ENCODE results near the gene C15orf40. TPM values are rescaled to one million over a fixed set of nuclear protein-coding genes. Genes with fewer than 3 reads are reported as not detected.
"Not testable (repeated sequence)": the region's sequence is repeated elsewhere in the genome, so short reads cannot be mapped to it uniquely, and the experiment has no call there.

The C15orf40 gene
- total RNA-seq, 2 experiments from 2014 or later = 25.2 to 31.0 TPM

DNA sequence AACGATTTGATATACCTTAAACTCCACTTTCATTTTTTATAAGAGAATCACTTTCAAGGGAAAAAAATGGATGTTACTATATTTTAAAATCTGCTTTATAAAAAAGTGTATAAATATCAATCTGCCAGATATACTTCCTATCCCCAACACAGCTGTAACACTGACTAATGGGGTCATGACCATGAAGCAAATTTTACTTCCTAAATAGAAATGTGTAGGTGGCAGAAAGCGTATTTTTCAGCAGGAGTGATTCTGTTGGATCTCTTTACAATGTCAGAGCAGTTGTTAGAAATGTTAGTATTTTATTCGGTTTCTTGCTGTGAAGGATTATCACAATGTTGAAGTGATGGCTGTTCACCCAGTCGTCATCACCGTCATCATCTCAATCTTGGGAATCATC lies 5.5 kb upstream of the C15orf40 start:
- Mint-ChIP-seq H3K9me3 (ENCODE audit: insufficient read depth) (no peaks in the 10 kb centered on the region), H3K4me1 (ENCODE audit: low read depth) (peaks cover 27% of the 10 kb centered on the region), H3K27ac (no peak overlapping the region), H3K27me3 (ENCODE audit: low read depth) (no peaks in the 10 kb centered on the region), H3K36me3 (ENCODE audit: low read depth) (peaks cover 33% of the 10 kb centered on the region), H3K4me3 (no peak overlapping the region)
- ATAC-seq (no peak), DNase-seq (no peak)
- ChIA-PET CTCF (no interaction called here), POLR2A (no interaction called here)

DNA sequence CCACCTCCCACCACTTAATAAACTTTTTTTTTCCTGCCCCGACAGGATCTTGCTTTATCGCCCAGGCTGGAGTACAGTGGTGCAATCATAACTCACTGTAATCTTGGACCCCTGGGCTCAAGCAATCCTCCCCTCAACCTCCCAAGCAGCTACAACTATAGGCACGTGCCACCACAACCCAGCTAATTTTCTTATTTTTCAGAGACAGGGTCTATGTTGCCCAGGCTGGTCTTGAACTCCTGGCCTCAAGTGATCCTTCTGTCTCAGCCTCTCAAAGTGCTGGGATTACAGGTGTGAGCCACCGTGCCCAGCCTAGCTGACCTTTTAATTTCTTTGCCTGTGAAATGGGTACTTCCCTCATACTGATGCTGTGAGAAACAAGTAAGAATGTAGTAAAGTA lies 3.9 kb upstream of the C15orf40 start:
- H3K36me3 Mint-ChIP-seq (ENCODE audit: low read depth) = peaks cover 26% of the 10 kb centered on the region
- peaks cover 37% of the 10 kb centered on the region for H3K4me1 Mint-ChIP-seq (ENCODE audit: low read depth)
- no peaks in the 10 kb centered on the region for H3K9me3 Mint-ChIP-seq (ENCODE audit: insufficient read depth)
- no peak for ATAC-seq
- no peak overlapping the region for H3K4me3 Mint-ChIP-seq
- H3K27me3 Mint-ChIP-seq (ENCODE audit: low read depth) = no peaks in the 10 kb centered on the region
- ChIA-PET POLR2A (no interaction called here), CTCF (no interaction called here)
- no peak for DNase-seq
- H3K27ac Mint-ChIP-seq = no peak overlapping the region

DNA sequence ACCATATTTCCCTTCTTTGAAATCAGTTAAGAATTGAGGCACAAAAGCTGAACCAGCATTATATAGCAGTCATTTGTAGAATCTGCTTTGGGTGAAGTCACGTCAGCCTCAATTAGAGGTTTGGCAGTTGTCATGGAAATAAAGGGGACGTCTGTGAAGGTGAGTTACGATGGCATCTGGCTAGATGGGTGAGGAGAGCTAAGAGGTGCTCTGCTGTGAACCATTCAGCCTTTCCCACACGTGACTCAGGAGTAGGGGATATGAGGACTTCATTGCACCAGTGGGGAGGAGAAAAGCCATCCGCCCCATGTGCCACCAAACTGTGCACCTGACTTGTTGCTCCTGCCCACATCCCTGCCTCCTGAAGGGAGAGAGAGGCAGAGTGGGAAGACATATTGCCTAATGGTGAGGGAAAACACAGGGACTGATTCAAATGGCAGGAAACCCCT lies 2.8 kb upstream of the C15orf40 start:
- DNase-seq (no peak), ATAC-seq (no peak)
- Mint-ChIP-seq H3K27ac (peak overlapping the region; percentile 68), H3K4me3 (no peak overlapping the region), H3K9me3 (ENCODE audit: insufficient read depth) (no peaks in the 10 kb centered on the region), H3K4me1 (ENCODE audit: low read depth) (peaks cover 47% of the 10 kb centered on the region), H3K27me3 (ENCODE audit: low read depth) (no peaks in the 10 kb centered on the region), H3K36me3 (ENCODE audit: low read depth) (peaks cover 28% of the 10 kb centered on the region)
- ChIA-PET CTCF (interaction anchor here (0.7 to 2.6 kb wide), 3 partner anchors 14 to 366 kb away, joined by 3 to 8 read pairs (median 3); no protein-coding TSS in a partner anchor), POLR2A (interaction anchor here (0.8 kb wide), 1 partner anchor 151 kb away, joined by 3 read pairs; no protein-coding TSS in a partner anchor)

DNA sequence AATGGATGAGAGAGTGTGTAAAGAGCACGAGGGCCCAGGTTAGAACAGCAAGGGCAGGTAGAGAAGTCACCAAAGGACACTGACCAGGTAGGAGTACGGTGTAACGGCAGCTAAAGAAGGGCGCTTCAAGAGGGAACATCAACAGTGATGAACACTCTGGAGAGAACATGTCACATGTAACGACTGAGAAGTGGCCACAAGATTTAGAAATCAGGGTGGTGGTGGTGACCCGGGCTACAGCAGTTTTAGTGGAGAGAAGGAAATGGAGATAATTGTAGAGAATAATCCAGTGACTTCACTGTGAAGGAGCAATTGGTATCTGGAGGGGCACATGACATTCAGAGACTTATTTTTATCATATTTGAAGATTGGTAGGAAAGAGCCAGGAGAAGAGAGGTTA lies 1.2 kb upstream of the C15orf40 start:
- Mint-ChIP-seq H3K4me3 (peak overlapping the region; percentile 87), H3K27ac (peak overlapping the region; percentile 90), H3K36me3 (ENCODE audit: low read depth) (peaks cover 29% of the 10 kb centered on the region), H3K4me1 (ENCODE audit: low read depth) (peaks cover 50% of the 10 kb centered on the region), H3K9me3 (ENCODE audit: insufficient read depth) (no peaks in the 10 kb centered on the region), H3K27me3 (ENCODE audit: low read depth) (no peaks in the 10 kb centered on the region)
- ChIA-PET CTCF (interaction anchor here (0.9 to 4.8 kb wide), 3 partner anchors 11 to 163 kb away, joined by 3 to 36 read pairs (median 8); no protein-coding TSS in a partner anchor), POLR2A (interaction anchor here (1.1 to 3.0 kb wide), 3 partner anchors 54 to 202 kb away, joined by 4 to 20 read pairs (median 4); partner anchors contain the start of genes BTBD1 and WHAMM)
- ATAC-seq (no peak), DNase-seq (no peak)

DNA sequence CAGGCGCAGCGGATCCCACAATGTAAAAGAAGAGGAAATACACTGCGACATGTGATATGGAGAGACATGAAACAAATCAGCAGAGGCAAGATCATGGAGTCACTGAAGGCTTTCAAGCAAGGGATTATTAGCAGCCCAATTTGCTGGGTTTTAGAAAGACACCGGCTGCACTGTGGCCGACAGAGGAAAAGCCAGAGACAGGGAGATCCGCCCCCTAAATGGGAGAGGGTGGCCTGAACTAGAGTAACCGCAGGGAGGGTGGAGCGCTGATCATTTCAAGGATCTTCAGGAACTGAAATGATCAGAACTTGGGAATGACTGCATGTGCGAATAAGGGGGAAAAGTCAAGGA lies 612 bp upstream of the C15orf40 start:
- DNase-seq (no peak), ATAC-seq (no peak)
- Mint-ChIP-seq H3K36me3 (ENCODE audit: low read depth) (peaks cover 26% of the 10 kb centered on the region), H3K27me3 (ENCODE audit: low read depth) (no peaks in the 10 kb centered on the region), H3K9me3 (ENCODE audit: insufficient read depth) (no peaks in the 10 kb centered on the region), H3K4me1 (ENCODE audit: low read depth) (peaks cover 50% of the 10 kb centered on the region), H3K27ac (peak overlapping the region; percentile 90), H3K4me3 (peak overlapping the region; percentile 87)
- ChIA-PET POLR2A (interaction anchor here (0.5 to 3.0 kb wide), 8 partner anchors 9 to 472 kb away, joined by 3 to 20 read pairs (median 6); partner anchors contain the start of genes BTBD1, HDGFL3, RPS17 and WHAMM), CTCF (interaction anchor here (0.6 to 4.8 kb wide), 14 partner anchors 8 to 261 kb away, joined by 3 to 36 read pairs (median 6); partner anchors contain the start of genes BTBD1, HDGFL3 and RAMAC)

DNA sequence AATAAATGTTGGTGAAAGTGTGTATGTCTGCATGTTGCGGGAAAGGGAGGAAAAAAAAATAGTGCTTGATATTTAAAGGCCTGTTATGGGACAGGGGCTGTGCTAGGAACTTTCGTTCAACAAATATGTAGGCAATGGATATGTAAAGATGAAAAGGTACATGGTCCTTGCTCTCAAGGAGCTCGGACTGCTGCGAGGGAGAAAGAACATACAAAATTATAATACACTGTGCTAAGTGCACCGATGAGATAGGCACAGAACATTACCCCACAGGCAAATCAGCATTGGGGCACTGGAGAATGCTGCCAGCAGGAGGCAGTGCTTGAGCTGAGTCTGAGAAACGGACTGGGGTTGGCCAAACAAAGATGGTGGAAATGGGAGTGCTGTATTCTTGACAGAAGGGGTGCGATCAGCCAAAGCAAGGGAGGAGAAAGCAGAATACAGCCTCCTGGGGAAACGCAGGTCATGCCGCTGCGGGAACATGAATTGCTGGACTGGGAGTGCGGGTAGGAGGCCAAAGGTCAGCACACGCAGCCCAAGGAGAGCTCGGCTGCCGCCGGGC lies 649 bp downstream of the C15orf40 start:
- peak; percentile 89 for DNase-seq
- Mint-ChIP-seq H3K36me3 (ENCODE audit: low read depth) (peaks cover 20% of the 10 kb centered on the region), H3K4me3 (peak overlapping the region; percentile 87), H3K4me1 (ENCODE audit: low read depth) (peaks cover 50% of the 10 kb centered on the region), H3K27ac (peak overlapping the region; percentile 90), H3K27me3 (ENCODE audit: low read depth) (no peaks in the 10 kb centered on the region), H3K9me3 (ENCODE audit: insufficient read depth) (no peaks in the 10 kb centered on the region)
- ChIA-PET POLR2A (interaction anchor here (0.8 to 3.0 kb wide), 11 partner anchors 7 to 471 kb away, joined by 3 to 20 read pairs (median 6); partner anchors contain the start of genes BTBD1, HDGFL3, RAMAC and RPS17), CTCF (interaction anchor here (0.7 to 4.8 kb wide), 31 partner anchors 9 to 480 kb away, joined by 3 to 36 read pairs (median 4); partner anchors contain the start of genes BTBD1, HDGFL3 and RAMAC)
- peak; percentile 72 for ATAC-seq

DNA sequence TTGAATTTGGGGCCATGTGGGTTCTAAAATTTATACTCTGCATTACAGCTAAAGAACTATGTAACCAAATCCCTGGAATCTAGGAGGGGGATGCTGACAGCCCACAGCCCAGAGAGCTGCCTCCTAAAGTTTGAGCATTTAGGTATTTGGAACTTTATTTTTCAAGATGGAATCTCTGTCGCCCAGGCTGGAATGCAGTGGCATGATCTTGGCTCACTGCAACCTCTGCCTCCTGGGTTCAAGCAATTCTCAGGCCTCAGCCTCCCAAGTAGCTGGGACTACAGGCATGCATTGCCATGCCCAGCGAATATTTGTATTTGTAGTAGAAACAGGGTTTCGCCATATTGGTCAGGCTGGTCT lies 10.8 kb downstream of the C15orf40 start:
- H3K36me3 Mint-ChIP-seq (ENCODE audit: low read depth); H3K27me3 Mint-ChIP-seq (ENCODE audit: low read depth); POLR2A ChIA-PET; ATAC-seq; H3K4me1 Mint-ChIP-seq (ENCODE audit: low read depth); H3K9me3 Mint-ChIP-seq (ENCODE audit: insufficient read depth); H3K27ac Mint-ChIP-seq; DNase-seq; H3K4me3 Mint-ChIP-seq: not testable (repeated sequence)
- CTCF ChIA-PET = interaction anchor here (0.8 to 3.9 kb wide), 20 partner anchors 10 to 470 kb away, joined by 3 to 46 read pairs (median 4); partner anchors contain the start of genes C15orf40 and RAMAC

DNA sequence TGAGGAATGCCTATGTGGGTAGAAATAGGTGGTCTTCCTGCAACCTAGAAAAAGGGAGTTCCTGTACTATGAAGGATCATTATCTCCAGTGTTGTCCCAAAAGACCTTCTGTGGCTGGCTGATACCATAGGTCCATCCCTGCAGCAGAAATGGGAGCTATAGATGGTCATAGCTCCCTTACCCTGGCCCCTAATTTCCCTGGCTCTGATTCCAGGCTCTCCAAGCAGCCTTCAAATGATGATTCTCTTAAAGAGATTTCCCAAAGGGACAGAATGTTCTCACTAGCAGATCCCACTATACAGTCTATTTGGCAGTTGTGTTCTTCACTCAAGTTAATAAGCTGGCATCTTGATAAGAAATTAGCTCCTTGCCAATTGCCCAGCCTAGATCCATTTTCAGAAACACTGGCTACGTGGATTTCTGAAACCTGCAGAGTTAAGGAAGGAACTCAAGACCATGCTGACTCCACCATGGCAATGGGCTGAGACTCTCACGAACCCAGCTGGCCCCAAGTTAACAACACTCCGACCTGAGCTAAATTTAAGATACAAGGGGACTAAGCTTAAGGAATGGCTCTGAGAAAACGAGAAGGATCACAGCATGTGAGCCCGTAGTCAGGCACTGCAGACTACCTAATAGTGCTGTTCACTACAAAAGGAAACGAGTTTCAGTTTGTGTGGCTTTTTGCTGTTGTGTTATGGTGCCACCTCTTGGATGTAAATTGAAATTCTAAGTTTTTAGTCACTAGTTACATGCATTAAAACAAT lies 11.4 kb downstream of the C15orf40 start:
- CTCF ChIA-PET = interaction anchor here (0.6 to 3.9 kb wide), 29 partner anchors 10 to 469 kb away, joined by 3 to 46 read pairs (median 4); partner anchors contain the start of genes C15orf40 and RAMAC
- Mint-ChIP-seq H3K4me1 (ENCODE audit: low read depth) (peaks cover 8% of the 10 kb centered on the region), H3K9me3 (ENCODE audit: insufficient read depth) (no peaks in the 10 kb centered on the region), H3K27me3 (ENCODE audit: low read depth) (no peaks in the 10 kb centered on the region), H3K36me3 (ENCODE audit: low read depth) (peaks cover 4% of the 10 kb centered on the region), H3K27ac (peak overlapping the region; percentile 77), H3K4me3 (peak overlapping the region; percentile 64)
- ATAC-seq = peak; percentile 93
- POLR2A ChIA-PET = interaction anchor here (0.7 to 0.8 kb wide), 2 partner anchors 15 to 66 kb away, joined by 3 to 4 read pairs; no protein-coding TSS in a partner anchor
- DNase-seq = peak; percentile 63

DNA sequence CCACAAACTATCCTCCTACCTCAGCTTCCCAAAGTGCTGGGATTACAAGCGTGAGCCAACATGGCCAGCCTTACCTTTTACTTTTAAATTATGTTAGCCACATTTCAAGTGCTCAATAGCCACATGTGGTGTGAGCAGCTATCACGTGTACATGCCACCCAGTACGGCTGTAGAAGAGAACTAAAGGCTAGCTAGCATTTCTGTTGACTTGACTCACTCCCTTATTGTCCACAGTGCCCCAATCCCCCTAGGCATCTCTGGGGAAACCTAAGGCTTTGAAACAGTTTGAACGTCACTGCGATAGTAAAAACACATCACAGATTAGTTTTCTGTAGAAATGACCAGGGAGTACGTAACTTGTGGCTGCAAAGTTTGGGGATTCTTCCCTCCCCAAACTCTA lies 12.0 kb downstream of the C15orf40 start:
- no peaks in the 10 kb centered on the region for H3K36me3 Mint-ChIP-seq (ENCODE audit: low read depth)
- no peaks in the 10 kb centered on the region for H3K27me3 Mint-ChIP-seq (ENCODE audit: low read depth)
- POLR2A ChIA-PET = interaction anchor here (0.8 kb wide), 1 partner anchor 67 kb away, joined by 4 read pairs; no protein-coding TSS in a partner anchor
- no peaks in the 10 kb centered on the region for H3K9me3 Mint-ChIP-seq (ENCODE audit: insufficient read depth)
- H3K4me1 Mint-ChIP-seq (ENCODE audit: low read depth) = peaks cover 8% of the 10 kb centered on the region
- CTCF ChIA-PET = interaction anchor here (0.7 to 3.9 kb wide), 20 partner anchors 9 to 468 kb away, joined by 3 to 46 read pairs (median 4); partner anchors contain the start of genes C15orf40 and RAMAC
- H3K4me3 Mint-ChIP-seq = no peak overlapping the region
- ATAC-seq (no peak), DNase-seq (no peak)
- no peak overlapping the region for H3K27ac Mint-ChIP-seq

DNA sequence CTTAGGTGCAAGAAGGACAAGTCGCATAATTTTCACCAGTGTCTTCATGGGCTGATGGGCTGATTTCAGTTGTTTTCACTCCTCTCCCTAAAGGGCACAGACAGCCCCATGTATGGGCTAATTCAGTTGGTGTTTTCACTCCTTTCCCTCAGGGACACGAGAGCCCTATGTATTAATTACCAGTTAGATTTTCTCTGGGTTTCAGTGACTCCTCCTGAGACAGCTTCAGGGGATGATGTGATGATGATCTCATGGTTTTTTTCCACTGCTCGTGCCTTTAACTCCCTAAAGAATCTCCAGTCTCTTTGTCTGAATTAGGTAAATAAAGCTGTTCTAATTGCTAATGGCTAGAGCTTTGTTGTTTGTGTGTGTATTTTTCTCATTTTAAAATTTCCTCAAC lies 15.5 kb downstream of the C15orf40 start:
- Mint-ChIP-seq H3K4me3 (no peak overlapping the region), H3K27ac (no peak overlapping the region), H3K9me3 (ENCODE audit: insufficient read depth) (no peaks in the 10 kb centered on the region), H3K27me3 (ENCODE audit: low read depth) (no peaks in the 10 kb centered on the region), H3K36me3 (ENCODE audit: low read depth) (peaks cover 5% of the 10 kb centered on the region), H3K4me1 (ENCODE audit: low read depth) (peaks cover 8% of the 10 kb centered on the region)
- CTCF ChIA-PET = interaction anchor here (0.7 to 1.1 kb wide), 2 partner anchors 456 to 1588 kb away, joined by 3 read pairs; partner anchors contain the start of gene RPS17
- DNase-seq (no peak), ATAC-seq (no peak)
- POLR2A ChIA-PET = interaction anchor here (1.6 kb wide), 1 partner anchor 10 kb away, joined by 5 read pairs; the partner anchor contains the start of gene RAMAC

DNA sequence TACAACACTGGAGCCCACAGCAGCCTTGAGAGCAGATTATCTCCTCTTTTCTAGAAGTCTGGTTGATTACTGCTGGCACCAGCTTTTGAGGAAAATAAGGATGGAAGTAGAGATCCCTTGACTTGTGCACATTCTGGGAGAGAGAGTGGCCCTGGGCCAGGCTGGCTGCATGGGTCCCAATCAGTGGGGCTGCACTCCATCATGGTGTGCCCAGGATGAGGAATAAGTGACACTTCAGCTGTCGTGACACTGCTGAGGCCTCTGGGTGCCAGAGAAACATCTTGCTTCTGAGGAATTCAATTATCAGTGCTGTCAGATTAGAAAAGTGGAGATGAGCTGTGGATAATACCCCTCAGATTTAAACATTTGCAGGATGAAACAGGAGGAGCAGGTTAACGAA lies 16.4 kb downstream of the C15orf40 start:
- no peaks in the 10 kb centered on the region for H3K27me3 Mint-ChIP-seq (ENCODE audit: low read depth)
- DNase-seq (no peak), ATAC-seq (no peak)
- POLR2A ChIA-PET = interaction anchor here (1.2 to 1.6 kb wide), 2 partner anchors 9 to 184 kb away, joined by 3 to 5 read pairs; partner anchors contain the start of gene RAMAC
- no peak overlapping the region for H3K27ac Mint-ChIP-seq
- peaks cover 9% of the 10 kb centered on the region for H3K36me3 Mint-ChIP-seq (ENCODE audit: low read depth)
- CTCF ChIA-PET = interaction anchor here (1.1 kb wide), 1 partner anchor 455 kb away, joined by 3 read pairs; the partner anchor contains the start of gene RPS17
- no peaks in the 10 kb centered on the region for H3K9me3 Mint-ChIP-seq (ENCODE audit: insufficient read depth)
- H3K4me1 Mint-ChIP-seq (ENCODE audit: low read depth) = peaks cover 4% of the 10 kb centered on the region
- H3K4me3 Mint-ChIP-seq = no peak overlapping the region
